ENCODE data around the gene MIEF1.

The MIEF1 gene

GRCh38 chr22:39556970-39557841 is 55.1 kb downstream of the MIEF1 start:
- no peak for DNase-seq (ENCODE audit: low read depth, low spot score)

DNA sequence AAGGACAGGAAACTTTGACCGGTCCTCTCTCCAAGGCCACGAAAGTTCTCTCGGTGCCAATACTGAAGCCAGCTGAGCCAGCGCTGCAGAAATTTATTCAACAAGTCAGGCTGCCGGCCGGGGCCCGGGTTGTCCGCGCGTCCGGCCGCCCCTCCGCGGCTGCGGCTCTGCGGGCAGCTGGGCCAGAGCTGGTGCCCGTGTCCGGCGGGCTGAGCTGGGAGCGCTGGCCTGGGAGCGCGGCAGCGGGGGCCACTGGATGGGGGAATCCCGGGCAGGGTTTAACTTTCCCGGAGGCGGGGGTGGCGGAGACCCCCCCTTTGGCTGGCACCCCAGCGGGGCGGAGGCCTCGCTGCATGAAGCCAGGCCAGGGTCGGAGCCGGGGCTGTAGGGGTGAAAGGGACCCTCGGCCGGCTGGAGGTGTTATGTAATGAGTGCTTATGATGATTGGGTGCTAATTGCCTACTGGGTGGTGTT is 56.2 kb downstream of the MIEF1 start:
- DNase-seq (ENCODE audit: low read depth, low spot score) = no peak

GRCh38 chr22:39558950-39559349 is 56.9 kb downstream of the MIEF1 start:
- no peak for DNase-seq (ENCODE audit: low read depth, low spot score)

DNA sequence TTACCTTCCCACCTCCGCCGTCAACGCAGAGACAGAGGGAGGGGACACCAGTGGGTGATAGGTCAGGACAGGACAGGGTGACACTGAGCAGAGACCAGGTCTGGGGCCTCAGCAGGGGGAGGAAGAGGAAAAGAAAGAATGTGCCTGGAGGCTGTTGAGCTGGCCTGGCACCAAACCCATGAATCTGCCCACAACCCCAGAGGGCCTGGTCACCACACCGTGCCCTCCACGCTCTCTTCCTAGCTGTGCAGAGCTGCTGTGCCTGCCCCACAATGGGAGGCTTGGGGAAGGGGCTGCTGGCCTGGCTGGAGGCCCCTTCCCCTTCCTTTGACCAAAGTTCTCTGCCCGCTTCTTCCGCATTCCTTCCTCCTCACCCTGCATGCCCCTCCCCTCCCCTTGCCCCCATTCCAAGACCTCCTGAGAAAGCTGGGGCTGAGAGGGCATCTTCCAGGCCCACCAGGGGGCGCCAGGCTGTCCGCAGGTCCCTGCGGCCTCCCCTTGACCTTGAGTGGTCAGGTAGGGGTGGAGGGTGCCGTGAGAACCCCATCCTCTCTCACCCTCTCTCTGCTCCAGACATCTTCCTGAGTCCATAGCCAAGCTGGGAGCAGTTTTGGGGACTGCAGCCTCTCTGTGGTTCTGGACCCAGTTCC is 57.5 kb downstream of the MIEF1 start:
- DNase-seq (ENCODE audit: low read depth, low spot score) = no peak

- no peak for DNase-seq (ENCODE audit: low read depth, low spot score)
Observed at GRCh38 chr22:39560127-39560526, 58.0 kb downstream of the MIEF1 start.

DNA sequence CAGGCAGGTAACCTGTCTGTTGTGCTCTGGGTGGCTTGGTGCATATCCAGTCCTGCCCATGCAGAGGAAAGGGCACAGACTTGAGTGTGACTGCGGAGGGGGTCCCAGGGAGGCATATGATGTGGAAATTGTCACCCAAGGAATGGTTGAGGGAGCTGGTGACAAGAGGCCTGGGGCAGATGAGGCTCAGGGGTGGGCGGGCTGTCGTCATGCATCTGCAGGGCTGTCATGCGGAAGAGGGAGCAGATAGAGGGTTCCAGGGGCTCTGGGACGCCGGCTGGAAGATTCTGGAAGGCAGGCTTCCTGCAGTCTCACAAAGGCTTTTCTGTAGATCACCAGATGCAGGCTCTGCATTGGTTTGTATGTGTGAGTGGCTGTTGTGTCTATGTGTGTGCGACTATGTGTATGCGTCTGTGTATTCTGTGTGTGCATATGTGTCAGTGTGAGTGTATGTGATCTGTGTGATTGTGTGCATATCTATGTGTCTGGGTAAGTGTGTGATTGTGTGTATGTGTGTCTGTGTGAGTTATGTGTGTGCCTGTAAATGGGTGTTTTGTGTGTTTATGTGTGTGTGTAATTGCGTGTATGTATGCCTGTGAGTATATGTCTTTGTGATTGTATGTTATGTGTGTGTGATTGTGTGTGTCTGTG is 60.9 kb downstream of the MIEF1 start:
- no peak for DNase-seq (ENCODE audit: low read depth, low spot score)

GRCh38 chr22:39563571-39564428 is 61.7 kb downstream of the MIEF1 start:
- DNase-seq (ENCODE audit: low read depth, low spot score) = no peak

- DNase-seq (ENCODE audit: low read depth, low spot score) = no peak
Observed at GRCh38 chr22:39565414-39565944, 63.4 kb downstream of the MIEF1 start.

- no peak for DNase-seq (ENCODE audit: low read depth, low spot score)
Observed at GRCh38 chr22:39567135-39567946, 65.3 kb downstream of the MIEF1 start.
